Forelimb muscle (tissue), 1 donor: ENCODE measurements around the gene SLC27A5. TPM values are rescaled to one million over a fixed set of nuclear protein-coding genes. Genes with fewer than 3 reads are reported as not detected.
"Not testable (repeated sequence)": the region's sequence is repeated elsewhere in the genome, so short reads cannot be mapped to it uniquely, and the experiment has no call there.

ENCODE experiments used
- DNase-seq: peaks from one replicate; pipeline ENCODE4 v3.0.0-alpha.2; 2013; ENCODE audit warnings: low read depth
- polyA plus RNA-seq: library from polyadenylated mRNA; unstranded; fragments of 120-200 nt; gene quantifications from one replicate; pipeline ENCODE4 v1.2.1, GENCODE V29; 2013; ENCODE audit not compliant: insufficient read length

The SLC27A5 gene
- polyA plus RNA-seq, 1 donor: 3.6 TPM

DNA sequence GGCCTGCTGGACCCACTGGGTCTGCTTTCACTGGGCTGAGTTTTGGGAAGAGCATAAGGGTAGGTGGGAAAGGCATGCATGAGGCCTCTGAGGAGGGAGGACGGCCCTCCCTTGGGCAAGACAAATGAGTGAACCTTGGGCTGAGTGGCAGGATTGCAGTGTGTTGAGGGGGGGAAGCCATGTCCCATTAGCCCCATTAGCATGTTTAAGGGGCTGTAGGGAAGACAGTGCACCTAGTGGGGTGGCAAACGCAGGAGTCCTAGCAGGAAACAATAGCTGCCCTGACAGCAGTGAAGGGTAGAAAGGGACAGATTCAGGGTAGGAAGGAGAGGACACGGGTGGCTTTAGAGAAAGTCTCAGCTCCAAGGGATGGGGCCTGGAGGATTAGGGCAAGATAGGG, 10.9 kb upstream of the SLC27A5 start:
- no peak for DNase-seq

DNA sequence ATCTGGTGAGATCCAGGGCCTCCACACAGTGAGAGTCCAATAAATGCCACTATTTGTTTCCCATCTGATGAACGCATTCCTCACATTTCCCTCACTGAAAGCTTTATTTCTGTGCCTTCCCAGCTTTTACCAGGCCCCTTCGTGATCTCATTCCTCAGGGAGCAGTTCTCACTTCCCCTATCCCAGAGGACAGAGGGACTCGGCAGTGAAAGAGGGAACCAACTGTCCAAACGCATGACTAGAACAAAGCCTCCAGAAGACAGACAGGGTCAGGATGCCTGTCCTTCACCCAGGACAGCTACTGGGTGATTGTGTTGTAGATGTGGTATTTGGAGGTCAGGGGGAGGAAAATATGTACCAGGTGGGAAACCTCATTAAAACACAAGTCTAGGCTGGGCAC, 9.9 kb upstream of the SLC27A5 start:
- no peak for DNase-seq

DNA sequence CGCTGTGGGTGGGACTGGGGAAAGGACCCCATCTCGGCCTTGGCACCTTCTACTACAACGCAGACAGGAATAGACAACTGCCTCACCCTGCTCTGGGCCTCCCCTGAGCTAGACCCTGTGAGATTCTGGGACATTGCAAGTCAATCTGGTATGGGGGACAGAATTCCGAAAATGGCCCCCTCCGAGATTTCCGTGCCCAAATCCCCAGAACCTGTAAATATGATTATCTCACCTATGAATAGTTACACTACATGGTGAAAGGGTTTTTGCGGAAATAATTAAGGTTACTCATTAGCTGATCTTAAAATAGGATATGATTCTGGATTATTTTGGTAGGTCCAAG, 8.4 kb upstream of the SLC27A5 start:
- DNase-seq: no peak

DNA sequence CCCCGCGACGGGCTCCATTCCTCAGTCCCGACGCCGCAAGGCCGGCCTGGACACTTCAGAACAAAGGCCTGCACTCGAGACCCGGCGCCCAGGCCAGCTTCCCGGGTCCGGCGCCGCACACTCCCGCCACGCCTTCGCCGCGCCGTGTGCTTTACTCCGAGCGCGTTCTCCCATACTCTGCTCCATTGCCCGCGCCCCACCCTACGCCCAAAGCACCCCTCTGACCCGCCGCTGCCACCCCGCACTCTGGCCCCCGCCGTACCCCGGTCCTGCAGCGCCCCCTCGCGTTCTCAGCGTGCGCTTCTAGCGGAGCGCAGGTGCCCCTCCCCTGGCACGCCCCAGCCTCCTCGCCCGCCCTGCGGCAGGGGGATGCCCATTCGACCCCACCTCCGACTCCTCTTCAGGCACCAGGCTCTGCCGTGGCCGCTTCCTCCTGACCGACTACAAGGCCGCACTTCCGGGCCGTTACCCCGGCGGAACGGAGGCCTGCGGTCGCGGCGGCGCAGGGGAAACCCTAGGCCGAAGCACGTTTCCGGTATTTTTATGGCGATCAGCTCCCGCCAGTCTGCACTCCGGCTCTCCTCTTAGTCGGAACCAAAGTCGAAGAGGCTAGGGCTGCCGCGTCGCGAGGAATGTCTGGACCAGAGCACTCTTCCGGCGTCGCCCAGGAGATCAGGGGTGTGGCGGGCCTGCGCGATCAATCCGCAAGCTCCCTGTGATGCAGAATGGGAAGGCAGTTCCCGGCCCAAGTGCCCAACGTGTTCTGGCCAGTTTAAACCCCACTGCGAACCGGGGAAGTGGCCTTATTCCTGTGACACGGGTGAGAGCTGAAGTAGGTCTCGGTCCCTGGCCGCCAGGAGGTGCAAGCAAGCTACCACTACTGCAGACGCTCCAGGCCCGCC, 7.8 kb upstream of the SLC27A5 start, which contains the start of gene ZBTB45:
ZBTB45 (minus strand) TSS at position 456 of the 902 bp plus-strand sequence. CDS start 2,137 bp downstream, outside the sequence.
- peak; percentile 90 for DNase-seq

DNA sequence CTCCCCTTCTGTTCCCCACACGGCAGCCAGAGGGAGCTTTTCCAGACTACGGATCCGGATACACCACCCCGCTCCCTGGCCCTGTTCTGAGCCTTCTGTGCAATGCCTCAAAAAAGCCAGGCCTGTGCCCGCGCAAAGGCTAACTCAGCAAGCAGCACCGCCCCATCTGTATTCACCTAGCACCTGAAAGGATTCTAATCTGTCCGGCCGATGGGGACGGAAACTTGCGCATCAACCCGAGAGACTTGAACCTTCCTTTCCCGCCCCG, 7.2 kb upstream of the SLC27A5 start:
- no peak for DNase-seq

DNA sequence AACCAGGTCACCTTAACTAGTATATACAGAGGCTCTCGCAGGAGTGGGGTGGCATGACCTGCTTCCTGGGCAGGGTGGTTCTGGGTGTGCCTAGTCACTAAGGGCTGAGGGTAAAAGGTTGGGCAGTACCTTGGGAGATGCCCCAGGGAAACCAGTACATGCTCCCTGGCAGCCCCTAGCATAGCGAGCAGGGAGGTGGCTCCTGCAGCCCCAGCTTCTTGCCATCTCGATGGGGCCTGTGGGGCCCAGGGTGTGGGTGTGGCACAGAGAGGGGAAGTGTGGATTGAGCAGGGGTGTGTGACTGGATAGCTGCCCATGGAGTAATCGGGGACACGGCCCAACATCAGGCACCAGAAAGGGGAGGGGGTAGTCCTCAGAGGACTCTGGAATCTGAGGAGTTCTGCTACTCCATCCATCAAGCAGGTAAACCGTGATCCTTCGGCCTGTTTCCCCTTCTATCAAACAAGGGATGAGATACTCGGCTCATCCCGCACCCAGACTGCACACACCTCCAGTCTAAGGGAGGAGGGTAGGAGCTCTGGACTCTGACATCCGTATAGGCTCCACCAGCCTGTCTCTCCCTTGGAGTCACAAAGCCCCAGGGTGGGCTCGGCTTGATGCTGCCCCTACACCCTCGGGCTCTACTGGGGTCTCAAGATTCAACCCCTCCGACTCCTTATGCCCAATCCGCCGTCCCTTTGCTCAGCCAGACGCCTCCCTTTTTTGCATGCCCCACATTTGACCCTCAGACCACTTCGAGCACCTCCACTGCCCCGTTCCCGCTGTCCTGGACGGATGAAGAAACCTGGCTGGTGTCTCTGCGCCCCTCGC, 6.7 kb upstream of the SLC27A5 start:
- no peak for DNase-seq

DNA sequence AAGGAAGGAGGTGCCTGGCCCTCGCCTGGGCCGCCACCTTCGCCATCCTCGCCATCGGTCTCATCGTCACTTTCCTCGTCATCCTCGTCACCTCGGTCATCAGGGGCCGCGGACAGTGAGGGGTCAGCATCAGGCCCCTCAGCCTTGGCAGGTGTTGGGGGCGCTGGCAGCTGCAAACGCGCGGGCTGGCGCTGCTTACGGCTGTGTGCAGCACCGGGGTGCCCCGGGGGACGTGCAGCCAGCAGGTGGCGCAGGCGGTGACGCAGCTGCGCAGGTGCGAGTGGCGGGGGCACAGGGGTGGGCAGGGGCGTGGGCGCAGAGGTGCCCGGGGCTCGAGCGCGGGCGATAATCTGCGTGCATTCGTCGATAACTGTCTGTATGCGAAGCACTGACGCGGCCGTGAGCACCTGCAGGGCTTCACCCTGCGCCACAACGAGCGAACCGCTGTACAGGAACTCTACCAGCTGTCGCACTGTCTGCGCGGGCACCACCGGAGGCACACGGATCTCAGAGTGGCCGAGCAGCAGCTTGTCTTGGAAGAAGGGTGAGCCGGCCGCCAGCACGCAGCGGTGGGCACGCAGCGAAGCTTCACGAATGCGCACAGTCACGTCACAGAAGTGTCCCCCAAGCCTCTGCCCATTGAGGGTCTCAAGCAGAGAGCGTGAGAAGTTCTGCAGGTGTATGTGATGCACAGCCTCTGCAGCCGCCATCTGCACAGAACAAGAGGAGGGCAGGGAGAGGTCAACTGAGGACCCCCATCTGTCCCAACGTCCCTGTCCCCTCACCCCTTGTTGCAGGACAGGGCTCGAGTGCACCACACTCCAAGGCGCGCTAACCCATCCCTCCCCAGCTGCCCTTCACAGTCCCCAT, 5.4 kb upstream of the SLC27A5 start:
- no peak for DNase-seq

DNA sequence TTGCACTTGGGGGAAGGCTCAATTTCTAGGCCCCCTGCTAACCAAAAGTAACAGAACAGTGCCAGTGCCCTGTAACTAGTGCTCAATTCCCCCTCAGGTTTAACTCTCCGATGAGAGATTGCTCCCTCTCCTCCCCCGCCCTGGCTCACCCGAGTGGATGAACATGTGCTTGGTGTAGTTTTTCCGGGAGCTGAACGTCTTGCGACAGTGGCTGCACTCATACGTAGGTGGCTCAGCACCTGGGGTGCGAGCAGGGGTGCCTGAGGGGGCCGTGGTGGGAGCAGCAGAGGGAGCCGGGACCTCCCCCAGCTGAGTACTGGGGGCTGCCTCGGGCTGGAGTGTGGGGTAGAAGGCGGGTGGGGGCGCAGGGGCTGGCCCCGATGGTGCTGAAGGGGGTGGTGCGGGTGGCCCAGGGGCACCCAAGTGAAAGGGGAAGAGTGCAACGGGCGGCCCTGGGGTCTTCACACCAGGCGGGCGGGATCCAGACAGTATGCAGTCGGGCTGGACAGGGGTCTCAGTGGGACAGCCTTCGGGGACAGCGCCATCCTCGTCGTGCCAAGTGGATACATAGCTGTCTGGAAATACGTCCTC, 4.5 kb upstream of the SLC27A5 start:
- no peak for DNase-seq

DNA sequence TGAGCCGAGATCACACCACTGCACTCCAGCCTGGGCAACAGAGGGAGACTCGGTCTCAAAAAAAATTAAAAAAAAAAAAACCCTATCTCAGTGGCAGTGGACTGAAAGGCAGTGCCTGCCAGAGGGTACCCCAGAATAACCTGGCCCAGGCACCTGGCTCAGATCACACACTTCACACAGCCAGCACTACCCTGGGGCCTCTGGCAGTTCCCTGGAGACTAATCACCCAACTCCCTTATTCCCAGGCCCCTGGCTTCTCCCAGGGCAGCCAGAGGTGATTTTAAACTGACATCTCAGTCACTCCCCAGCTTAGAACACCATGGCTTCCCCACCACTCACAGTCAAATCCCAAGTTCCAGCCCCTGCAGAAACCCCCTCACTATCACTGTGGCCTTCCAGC, 3.5 kb upstream of the SLC27A5 start:
- no peak for DNase-seq

DNA sequence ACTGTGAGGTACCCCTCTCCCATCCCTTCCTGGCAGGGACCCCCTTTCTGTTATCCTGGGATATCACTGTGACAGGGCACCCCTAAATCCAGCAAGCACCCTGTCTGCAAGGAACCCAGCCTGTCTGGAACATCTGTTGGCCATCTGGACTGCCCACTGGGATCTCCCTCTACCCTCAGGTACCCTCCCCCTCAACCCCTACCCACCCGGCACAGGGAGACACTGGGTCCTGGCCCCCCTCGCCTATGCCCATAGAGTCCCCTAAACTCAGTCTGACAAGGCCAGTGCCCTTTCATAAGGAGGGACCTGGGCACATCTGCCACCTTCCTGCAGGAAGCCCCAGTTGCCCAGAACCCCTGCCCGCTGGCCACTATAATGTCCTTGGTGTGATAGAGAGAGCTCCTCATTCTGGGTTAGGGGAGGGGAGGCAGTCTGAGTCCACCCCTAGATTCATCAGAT, 2.8 kb upstream of the SLC27A5 start:
- DNase-seq: no peak

DNA sequence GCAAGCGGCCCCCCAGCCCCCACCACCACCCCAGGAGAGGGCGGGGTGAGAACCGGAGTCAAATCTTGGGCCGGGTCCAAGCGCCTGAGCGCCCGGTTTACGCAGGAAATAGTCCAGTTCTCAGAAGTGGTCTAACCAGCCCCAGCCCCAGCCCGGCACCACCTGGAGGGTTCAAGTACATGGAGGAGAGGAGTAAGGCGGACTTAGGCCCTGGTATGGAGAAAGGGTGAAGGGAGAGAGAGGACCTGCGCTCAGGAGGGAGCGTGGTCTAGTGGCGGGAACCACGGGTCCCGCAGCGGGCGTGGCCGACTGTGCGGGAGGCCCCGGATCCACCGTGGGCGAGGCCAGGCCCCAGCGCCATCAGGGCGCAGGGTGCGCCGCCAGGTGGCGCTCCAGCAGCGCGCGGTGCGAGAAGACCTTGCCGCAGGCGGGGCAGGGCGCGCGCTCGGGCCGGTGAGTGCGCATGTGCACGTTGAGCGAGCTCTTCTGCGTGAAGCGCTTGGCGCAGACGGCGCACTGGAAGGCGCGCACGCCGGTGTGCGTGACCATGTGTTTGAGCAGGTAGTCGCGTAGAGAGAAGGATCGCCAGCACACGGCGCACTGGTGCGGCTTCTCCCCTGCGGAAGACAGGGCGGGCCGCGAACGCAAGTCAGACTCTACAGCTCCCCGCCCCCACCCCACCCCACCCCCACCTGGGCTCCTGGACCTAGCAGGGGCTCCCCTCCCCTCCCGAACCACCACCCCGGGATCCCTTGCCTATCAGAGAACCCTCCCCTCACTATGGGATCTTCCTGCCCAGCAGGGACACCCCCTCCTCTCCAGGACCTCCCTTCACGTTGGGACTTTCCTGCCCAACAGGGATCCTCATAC, 2.1 kb upstream of the SLC27A5 start:
- DNase-seq: no peak

DNA sequence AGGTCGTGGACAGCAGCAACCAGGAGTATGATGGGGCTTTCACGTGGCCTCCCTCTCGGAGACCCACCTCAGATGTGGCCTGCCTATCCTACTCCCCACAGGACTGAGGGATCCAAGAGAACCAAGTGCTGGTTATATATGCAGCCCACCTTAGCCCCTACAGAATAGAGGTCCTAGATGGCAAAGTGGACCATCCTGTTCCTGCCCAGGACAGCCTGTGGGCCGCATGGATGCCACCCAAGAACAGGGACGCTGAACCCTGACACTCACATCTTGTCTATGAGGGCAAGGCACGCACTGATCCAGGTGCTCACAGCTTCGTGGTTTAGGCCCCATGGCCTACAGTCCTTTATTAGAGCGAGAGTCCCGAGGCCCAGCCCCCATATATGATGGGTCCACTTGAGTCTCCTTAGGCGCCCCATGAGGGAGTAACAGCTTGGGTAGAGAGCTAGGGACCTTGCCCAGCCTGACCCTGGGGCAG, 1.5 kb upstream of the SLC27A5 start:
- no peak for DNase-seq

DNA sequence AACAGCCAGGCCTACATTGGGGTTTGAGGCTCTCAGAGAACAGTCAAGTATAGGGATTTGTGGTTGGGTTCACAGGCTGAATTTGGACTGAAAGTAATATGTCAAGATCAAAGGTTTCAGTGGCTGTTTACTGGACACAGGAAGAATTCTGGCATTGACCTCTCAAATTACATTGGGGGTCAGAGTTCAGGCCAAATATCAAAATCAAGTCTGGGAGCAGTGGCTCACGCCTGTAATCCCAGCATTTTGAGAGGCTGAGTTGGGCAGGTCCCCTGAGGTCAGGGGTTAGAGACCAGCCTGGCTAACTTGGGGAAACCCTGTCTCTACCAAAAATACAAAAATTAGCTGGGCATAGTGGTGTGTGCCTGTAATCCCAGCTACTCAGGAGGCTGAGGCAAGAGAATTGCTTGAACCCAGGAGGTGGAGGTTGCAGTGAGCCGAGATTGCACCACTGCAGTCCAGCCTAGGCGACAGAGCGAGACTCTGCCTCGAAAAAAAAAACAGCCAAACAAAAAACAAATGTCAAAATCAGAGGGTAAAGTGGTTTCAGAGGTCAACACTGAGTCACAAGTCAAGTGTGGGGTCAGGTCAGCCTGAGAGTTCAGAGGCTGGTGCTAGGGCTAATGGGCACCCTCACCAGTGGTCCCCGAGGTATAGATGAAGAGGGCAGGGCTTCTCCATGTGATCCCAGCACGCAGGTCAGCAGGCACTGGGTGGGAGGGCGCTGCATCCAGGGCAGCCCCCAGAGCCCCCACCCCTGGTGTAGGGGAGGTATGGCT, 1.5 kb downstream of the SLC27A5 start:
- DNase-seq: no peak

DNA sequence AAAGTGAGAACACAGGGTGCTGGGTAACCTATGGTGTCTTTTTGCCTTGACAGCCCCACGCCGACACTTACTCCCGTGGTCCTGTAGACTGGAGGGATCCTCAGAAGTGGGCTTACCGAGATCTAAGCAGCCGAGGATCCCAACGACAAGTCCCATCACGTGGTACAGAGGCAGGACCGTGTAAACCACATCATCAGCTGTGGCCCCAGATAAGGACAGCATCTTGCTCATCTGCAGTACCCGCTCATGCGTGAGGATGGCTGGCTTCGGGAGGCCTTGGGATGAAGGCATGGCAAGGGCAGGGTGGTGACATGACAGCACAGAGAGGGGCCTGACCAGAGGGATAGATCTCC, 2.1 kb downstream of the SLC27A5 start:
- DNase-seq: no peak

DNA sequence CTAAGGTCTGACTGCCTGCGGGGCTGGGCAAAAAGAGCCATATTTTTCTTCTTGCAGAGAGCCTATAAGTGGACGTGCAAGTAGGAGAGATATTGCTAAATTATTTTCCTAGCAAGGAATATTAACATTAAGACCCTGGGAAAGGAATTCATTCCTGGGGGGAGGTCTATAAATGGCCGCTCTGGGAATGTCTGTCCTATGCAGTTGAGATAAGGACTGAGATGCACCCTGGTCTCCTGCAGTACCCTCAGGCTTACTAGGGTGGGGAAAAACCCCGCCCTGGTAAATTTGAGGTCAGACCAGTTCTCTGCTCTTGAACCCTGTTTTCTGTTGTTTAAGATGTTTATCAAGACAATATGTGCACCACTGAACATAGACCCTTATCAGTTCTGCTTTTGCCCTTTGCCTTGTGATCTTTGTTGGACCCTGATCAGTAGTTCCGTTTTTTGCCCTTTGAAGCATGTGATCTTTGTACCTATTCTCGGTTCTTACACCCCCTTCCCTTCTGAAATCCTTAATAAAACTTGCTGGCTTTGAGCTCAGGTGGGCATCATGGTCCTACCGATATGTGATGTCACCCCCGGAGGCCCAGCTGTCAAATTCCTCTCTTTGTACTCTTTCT, 4.1 kb downstream of the SLC27A5 start:
- DNase-seq: not testable (repeated sequence)

DNA sequence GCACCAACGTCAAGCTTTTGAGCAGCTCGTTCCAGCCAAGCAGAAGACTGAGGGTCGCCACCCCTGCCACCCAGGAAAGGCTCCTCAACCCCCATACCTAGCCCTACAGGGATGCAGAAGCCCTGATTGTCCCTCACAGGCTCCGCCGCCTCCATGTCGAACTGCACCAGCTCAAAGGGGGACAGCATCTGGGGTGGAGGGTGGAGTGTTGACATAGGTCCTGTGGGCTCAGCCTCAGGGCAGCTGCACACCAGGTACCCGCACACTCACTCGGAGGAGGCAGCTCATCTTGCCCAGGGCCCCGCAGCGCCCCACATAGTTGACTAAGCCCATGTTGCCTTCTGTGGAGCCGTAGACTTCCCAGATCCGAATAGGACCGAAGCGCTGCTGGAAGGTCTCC, 11.6 kb downstream of the SLC27A5 start:
- DNase-seq: no peak

DNA sequence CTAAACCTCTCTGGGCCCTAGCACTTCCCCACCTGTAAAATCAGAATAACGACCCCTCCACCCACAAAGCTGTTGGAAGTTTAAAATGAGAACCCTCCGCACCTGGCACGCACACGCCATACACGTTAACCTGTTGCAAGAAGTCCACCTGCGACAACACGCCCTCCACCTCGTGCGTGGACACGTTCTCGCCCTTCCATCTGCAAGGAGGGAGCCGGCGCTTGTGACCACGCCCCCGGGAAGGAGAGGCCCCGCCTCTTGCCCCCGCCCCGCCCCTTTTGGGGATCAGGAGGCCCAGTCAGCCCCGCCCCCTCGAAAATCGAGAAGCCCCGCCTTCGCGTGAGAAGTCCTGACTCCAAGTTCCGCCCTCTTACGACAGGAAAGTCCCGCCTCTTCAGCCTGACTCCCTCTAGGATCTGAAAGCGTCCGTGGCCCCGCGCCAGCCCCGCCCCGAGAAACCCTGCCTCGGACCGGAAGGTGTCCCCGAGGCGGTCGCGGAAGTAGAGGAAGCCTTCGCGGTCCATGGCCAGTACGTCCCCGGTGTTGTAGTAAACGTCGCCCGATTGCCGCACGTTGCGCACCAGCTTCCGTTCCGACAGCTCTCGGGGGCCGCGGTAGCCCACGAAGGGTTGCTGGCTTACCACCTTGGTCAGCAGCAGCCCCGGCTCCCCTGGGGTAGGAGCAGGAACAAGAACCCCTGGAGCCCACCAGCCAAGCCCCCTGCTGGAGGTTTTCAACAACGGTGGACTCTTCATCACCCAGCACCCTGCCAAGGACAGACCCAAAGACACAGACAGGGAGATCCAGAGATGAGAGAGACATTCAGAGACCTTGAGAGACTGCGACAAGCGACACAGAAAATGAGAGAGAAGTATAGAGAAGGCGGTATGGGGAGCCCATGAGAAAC, 12.5 kb downstream of the SLC27A5 start:
- peak; percentile 85 for DNase-seq

DNA sequence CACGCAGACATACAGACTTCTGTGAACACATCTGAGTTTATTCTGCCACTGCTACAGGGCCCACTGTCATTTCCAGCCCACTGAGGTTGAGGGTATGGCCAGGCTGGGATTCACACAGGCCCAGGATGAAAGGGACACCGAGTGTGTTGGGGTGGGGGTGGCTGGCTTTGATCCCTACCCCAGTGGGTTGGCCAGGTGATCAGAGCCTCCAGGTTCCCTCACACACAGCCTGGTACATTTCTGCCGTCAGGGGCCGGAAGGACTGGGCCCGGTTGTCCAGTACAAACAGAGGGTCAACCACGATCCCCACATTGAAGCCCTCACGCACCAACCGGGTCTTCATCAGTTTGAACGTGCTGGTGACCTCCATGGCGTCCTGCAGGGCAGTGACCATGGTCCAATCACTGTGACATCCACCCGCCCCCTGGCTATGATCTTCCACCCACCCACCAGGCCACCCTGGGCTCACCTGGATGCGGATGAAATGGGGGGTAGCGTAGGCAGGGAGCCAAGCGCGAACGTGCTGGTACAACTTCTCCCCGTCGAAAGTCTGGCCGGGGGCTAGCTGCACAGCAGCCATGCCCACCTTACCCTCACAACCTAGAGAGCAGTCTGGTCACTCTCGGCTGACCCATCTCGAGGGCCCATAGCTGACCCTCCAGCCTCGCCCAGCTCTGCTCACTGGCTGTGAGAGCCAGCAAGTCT, 13.3 kb downstream of the SLC27A5 start:
- no peak for DNase-seq
